MM.1S (cell line): ENCODE measurements around the gene SH3TC1.
A peak's percentile ranks its signal among the peaks of the same experiment; 100 is the strongest.

Source experiments
- DNase-seq: peaks from one replicate; pipeline ENCODE4 v3.0.0-alpha.2; 2015
- H2AFZ ChIP-seq: fragments of 300-600 bp; sonication (generic); 2 replicates; pipeline ENCODE4 v1.6.0; 2016; ENCODE audit warnings: antibody characterized with exemption, low read length
- H3F3A ChIP-seq: fragments of 300-600 bp; sonication (generic); 2 replicates; pipeline ENCODE4 v1.6.1; 2016; ENCODE audit warnings: mild to moderate bottlenecking, antibody characterized with exemption, low read length, moderate library complexity, mixed read lengths; ENCODE audit not compliant: insufficient read depth
- H3K27ac ChIP-seq: fragments of 300-600 bp; sonication (generic); 2 replicates; pipeline ENCODE4 v1.5.1; 2016; ENCODE audit warnings: mild to moderate bottlenecking, low read length
- H3K27me3 ChIP-seq: fragments of 300-600 bp; sonication (generic); replicated peaks from 2 replicates; pipeline ENCODE4 v1.6.0; 2016; ENCODE audit warnings: low read length; ENCODE audit not compliant: insufficient read depth
- H3K36me3 ChIP-seq: fragments of 300-600 bp; sonication (generic); replicated peaks from 2 replicates; pipeline ENCODE4 v1.6.1; 2016; ENCODE audit warnings: mild to moderate bottlenecking, low read length, mixed read lengths; ENCODE audit not compliant: insufficient read depth
- H3K4me1 ChIP-seq: fragments of 300-600 bp; sonication (generic); 2 replicates; pipeline ENCODE4 v1.6.1; 2016; ENCODE audit warnings: low read length, mixed read lengths
- H3K4me2 ChIP-seq: fragments of 300-600 bp; sonication (generic); 2 replicates; pipeline ENCODE4 v1.6.0; 2016; ENCODE audit warnings: low read depth, low read length
- H3K4me3 ChIP-seq: fragments of 300-600 bp; sonication (generic); 2 replicates; pipeline ENCODE4 v1.5.1; 2016; ENCODE audit warnings: low read length, mixed read lengths
- H3K79me2 ChIP-seq: fragments of 300-600 bp; sonication (generic); 2 replicates; pipeline ENCODE4 v1.6.1; 2016; ENCODE audit warnings: mixed run types, low read length, mixed read lengths
- H3K9ac ChIP-seq: fragments of 300-600 bp; sonication (generic); 2 replicates; pipeline ENCODE4 v1.6.1; 2016; ENCODE audit warnings: low read length, mixed read lengths
- H3K9me2 ChIP-seq: fragments of 300-600 bp; sonication (generic); replicated peaks from 2 replicates; pipeline ENCODE4 v1.6.1; 2016; ENCODE audit warnings: mild to moderate bottlenecking, low read length, mixed read lengths; ENCODE audit not compliant: insufficient read depth
- H3K9me3 ChIP-seq: fragments of 300-600 bp; sonication (generic); replicated peaks from 2 replicates; pipeline ENCODE4 v1.6.1; 2016; ENCODE audit warnings: mild to moderate bottlenecking, low read length, mixed read lengths; ENCODE audit not compliant: insufficient read depth
- H4K20me1 ChIP-seq: fragments of 300-600 bp; sonication (generic); 2 replicates; pipeline ENCODE4 v1.6.1; 2016; ENCODE audit warnings: mild to moderate bottlenecking, low read length, moderate library complexity, mixed read lengths; ENCODE audit not compliant: insufficient read depth
- EZH2 ChIP-seq: fragments of 300-600 bp; sonication (generic); optimal IDR thresholded peaks from 2 replicates; pipeline ENCODE3; 2017; ENCODE audit warnings: low read depth, mild to moderate bottlenecking, antibody characterized with exemption, low read length, mixed read lengths
- EZH2phosphoT487 ChIP-seq: fragments of 300-600 bp; sonication (generic); IDR thresholded peaks from 2 replicates; pipeline ENCODE4 v1.6.1; 2018; ENCODE audit warnings: antibody characterized with exemption, low read length
- TF ChIP-seq, protein P1 (sequence below): fragments of 300-600 bp; sonication (generic); IDR thresholded peaks from 2 replicates; pipeline ENCODE4 v1.5.1; 2016; ENCODE audit warnings: antibody characterized with exemption, low read length, mixed read lengths

SH3TC1 gene

DNA sequence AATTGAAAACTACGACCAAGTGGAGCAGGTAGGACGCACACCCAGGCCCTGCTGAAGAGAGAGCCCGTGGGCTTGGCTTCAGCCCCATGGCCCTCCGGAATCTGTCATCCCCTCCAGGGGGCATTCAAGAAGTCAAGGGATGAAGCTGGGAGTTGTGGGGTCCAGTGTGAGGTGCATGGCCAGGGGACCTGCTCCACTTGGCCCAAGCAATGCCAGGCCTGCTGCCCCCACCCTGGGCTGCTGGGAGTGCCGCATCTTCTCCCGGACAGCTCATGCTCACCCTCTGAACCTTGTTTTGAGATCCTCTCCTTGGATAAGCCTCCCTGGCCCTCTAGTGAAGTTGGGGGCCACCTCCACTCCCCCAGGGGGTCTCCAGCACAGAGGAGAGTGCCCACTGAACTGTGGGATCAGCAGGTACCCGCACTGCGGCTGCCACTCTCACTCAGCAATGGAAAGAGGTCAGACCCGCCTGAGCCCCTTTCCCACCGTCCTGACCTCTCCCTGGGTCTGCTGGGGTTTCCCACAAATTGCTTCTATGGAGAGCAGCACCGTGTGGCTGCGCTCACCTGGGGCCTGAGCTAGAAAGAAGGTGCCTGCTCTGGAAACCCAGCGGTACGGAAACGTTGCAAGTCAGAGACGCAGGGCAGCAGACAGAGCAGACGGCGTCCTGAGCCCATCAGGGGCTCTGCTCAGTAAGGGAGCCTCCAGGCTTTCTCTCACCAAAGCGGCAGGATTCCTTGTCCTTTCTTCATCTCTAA, 35.5 kb upstream of the SH3TC1 start:
- peak overlapping the region; percentile 64 for H3K27ac ChIP-seq
- peaks cover 24% of the 10 kb centered on the region for H3K4me1 ChIP-seq
- peak overlapping the region; percentile 61 for H3K4me2 ChIP-seq
- H3K9me3 ChIP-seq: no peaks in the 10 kb centered on the region
- TF ChIP-seq EZH2 (no peak), EZH2phosphoT487 (no peak)
- TF ChIP-seq, protein P1, sequence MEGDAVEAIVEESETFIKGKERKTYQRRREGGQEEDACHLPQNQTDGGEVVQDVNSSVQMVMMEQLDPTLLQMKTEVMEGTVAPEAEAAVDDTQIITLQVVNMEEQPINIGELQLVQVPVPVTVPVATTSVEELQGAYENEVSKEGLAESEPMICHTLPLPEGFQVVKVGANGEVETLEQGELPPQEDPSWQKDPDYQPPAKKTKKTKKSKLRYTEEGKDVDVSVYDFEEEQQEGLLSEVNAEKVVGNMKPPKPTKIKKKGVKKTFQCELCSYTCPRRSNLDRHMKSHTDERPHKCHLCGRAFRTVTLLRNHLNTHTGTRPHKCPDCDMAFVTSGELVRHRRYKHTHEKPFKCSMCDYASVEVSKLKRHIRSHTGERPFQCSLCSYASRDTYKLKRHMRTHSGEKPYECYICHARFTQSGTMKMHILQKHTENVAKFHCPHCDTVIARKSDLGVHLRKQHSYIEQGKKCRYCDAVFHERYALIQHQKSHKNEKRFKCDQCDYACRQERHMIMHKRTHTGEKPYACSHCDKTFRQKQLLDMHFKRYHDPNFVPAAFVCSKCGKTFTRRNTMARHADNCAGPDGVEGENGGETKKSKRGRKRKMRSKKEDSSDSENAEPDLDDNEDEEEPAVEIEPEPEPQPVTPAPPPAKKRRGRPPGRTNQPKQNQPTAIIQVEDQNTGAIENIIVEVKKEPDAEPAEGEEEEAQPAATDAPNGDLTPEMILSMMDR: no peak
- H2AFZ ChIP-seq: peak overlapping the region; percentile 42; the same call in 1 of the 2 replicates
- H3F3A ChIP-seq: peaks cover 11% of the 10 kb centered on the region
- peaks cover 9% of the 10 kb centered on the region; the same call in 1 of the 2 replicates for H3K27me3 ChIP-seq
- H3K4me3 ChIP-seq: peak overlapping the region; percentile 26
- H3K9ac ChIP-seq: peak overlapping the region; percentile 35
- peak; percentile 28 for DNase-seq
- no peaks in the 10 kb centered on the region for H4K20me1 ChIP-seq
- H3K36me3 ChIP-seq: no peaks in the 10 kb centered on the region
- H3K9me2 ChIP-seq: no peaks in the 10 kb centered on the region
- no peaks in the 10 kb centered on the region for H3K79me2 ChIP-seq

DNA sequence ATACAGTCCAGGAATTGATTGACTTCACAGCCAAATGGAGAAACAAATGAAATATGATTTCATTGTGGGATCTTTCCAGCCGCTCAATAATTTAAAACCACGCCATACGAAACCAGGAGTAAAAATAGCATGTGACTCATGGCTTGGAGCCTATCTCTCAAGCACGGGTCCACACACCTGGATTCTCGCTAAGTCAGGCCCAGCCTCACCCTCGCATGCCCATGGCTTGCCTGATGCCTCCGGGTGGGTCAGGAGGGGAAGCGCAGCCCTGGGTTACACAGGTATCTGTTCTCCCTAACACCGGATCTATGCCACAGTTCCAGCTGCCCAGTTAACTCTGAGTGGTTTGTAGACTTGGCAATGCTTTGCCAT, 34.9 kb upstream of the SH3TC1 start:
- H4K20me1 ChIP-seq: no peaks in the 10 kb centered on the region
- no peaks in the 10 kb centered on the region for H3K9me2 ChIP-seq
- H3K9ac ChIP-seq: peak overlapping the region; percentile 35
- peak overlapping the region; percentile 42; the same call in 1 of the 2 replicates for H2AFZ ChIP-seq
- TF ChIP-seq EZH2phosphoT487: no peak
- TF ChIP-seq, protein P1: no peak
- H3K4me2 ChIP-seq: peak overlapping the region; percentile 61
- H3K79me2 ChIP-seq: no peaks in the 10 kb centered on the region
- peak overlapping the region; percentile 64; the same call in 1 of the 2 replicates for H3K27ac ChIP-seq
- peaks cover 24% of the 10 kb centered on the region for H3K4me1 ChIP-seq
- H3K27me3 ChIP-seq: peaks cover 14% of the 10 kb centered on the region
- H3K9me3 ChIP-seq: no peaks in the 10 kb centered on the region
- H3F3A ChIP-seq: peaks cover 11% of the 10 kb centered on the region
- DNase-seq: peak; percentile 58
- peak overlapping the region; percentile 26 for H3K4me3 ChIP-seq
- H3K36me3 ChIP-seq: no peaks in the 10 kb centered on the region

DNA sequence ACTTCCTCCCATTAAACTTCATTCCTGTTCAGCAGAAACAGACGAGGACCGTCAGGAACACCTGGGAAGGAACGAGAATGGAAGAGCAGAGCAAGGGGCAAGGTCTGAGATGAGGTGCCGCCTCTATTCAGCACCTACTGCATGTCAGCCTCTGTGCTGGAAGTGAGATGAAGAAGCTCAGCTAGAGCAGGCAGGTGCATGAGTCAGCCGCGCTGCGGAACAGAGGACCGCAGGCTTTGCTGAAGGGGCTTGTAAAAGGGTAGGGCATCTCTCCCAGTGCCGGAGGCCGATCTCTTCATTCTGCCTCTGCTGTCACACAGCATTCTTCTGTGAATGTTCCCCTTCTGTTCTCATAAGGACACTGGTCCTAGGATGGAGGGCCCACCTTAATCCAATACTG, 34.4 kb upstream of the SH3TC1 start:
- no peaks in the 10 kb centered on the region for H3K9me3 ChIP-seq
- H3K4me3 ChIP-seq: no peak overlapping the region
- H3K4me2 ChIP-seq: peak overlapping the region; percentile 61; the same call in 1 of the 2 replicates
- no peaks in the 10 kb centered on the region for H3K36me3 ChIP-seq
- TF ChIP-seq, protein P1: no peak
- TF ChIP-seq EZH2 (no peak), EZH2phosphoT487 (no peak)
- no peaks in the 10 kb centered on the region for H3K79me2 ChIP-seq
- H3K9me2 ChIP-seq: no peaks in the 10 kb centered on the region
- H4K20me1 ChIP-seq: no peaks in the 10 kb centered on the region
- H3F3A ChIP-seq: peaks cover 11% of the 10 kb centered on the region
- no peak overlapping the region for H2AFZ ChIP-seq
- H3K27me3 ChIP-seq: peaks cover 18% of the 10 kb centered on the region
- no peak for DNase-seq
- peak overlapping the region; percentile 35; the same call in 1 of the 2 replicates for H3K27ac ChIP-seq
- no peak overlapping the region for H3K9ac ChIP-seq
- H3K4me1 ChIP-seq: peaks cover 24% of the 10 kb centered on the region
